GM12878 (cell line): Measurements from ENCODE around the gene ZFR. TPM values are rescaled to one million over a fixed set of nuclear protein-coding genes. Genes with fewer than 3 reads are reported as not detected.

Experiments
- ATF7 ChIP-seq: fragments of 450-650 bp; IDR thresholded peaks from 2 replicates; pipeline ENCODE4 v1.6.1; 2016; ENCODE audit warnings: low read depth, mild to moderate bottlenecking
- CHD1 ChIP-seq: IDR thresholded peaks from 2 replicates; pipeline ENCODE4 v1.6.1; 2012; ENCODE audit warnings: low read depth, low read length, improper control_type of control experiment
- E2F8 ChIP-seq: fragments of 450-650 bp; IDR thresholded peaks from 2 replicates; pipeline ENCODE4 v1.6.1; 2018; ENCODE audit warnings: mild to moderate bottlenecking, low read depth, moderate library complexity; ENCODE audit not compliant: partially characterized antibody
- FOXM1 ChIP-seq: IDR thresholded peaks from 2 replicates; pipeline ENCODE4 v1.6.1; 2012; ENCODE audit warnings: low read depth, mild to moderate bottlenecking, inconsistent platforms, low read length, moderate library complexity
- GATAD2B ChIP-seq: fragments of 450-650 bp; conservative IDR thresholded peaks from 2 replicates; pipeline ENCODE4 v1.6.1; 2017; ENCODE audit warnings: low read depth, mild to moderate bottlenecking, moderate library complexity
- IRF5 ChIP-seq: fragments of 450-650 bp; IDR thresholded peaks from 2 replicates; pipeline ENCODE4 v1.6.1; 2017; ENCODE audit warnings: borderline replicate concordance
- NR2C2 ChIP-seq: IDR thresholded peaks from 2 replicates; pipeline ENCODE4 v1.6.1; 2011; ENCODE audit warnings: borderline replicate concordance, low read depth; ENCODE audit not compliant: control insufficient read depth, insufficient read length
- SIX5 ChIP-seq: IDR thresholded peaks from 2 replicates; pipeline ENCODE4 v1.6.1; 2011; ENCODE audit warnings: mild to moderate bottlenecking, low read depth, low read length, moderate library complexity; ENCODE audit not compliant: severe bottlenecking
- TAF1 ChIP-seq: IDR thresholded peaks from 2 replicates; pipeline ENCODE4 v1.6.1; 2011; ENCODE audit warnings: mild to moderate bottlenecking, low read depth, low read length, borderline replicate concordance
- ZBTB11 ChIP-seq: fragments of 450-650 bp; formaldehyde crosslinking; IDR thresholded peaks from 2 replicates; pipeline ENCODE4 v1.5.0; 2022; ENCODE audit warnings: mild to moderate bottlenecking, missing genetic modification characterization
- ZSCAN29 ChIP-seq: fragments of 450-650 bp; IDR thresholded peaks from 2 replicates; pipeline ENCODE4 v1.6.1; 2017; ENCODE audit warnings: mild to moderate bottlenecking, moderate library complexity
- polyA plus RNA-seq, 11 experiments: library from polyadenylated mRNA; depleted of rRNA in 4 of 11; unstranded in 6 of 11; stranded (reverse) in 5 of 11; fragments of >200 nt; fragmentation: Nextera tagmentation in 4 of 11; fragmentation: Illumina TruSeq in 1 of 11; extraction: Ambion mirVana in 4 of 11; extraction: Trizol in 1 of 11; gene quantifications; 1 replicate in 1 of 11; 2 replicates in 10 of 11; pipeline versions ENCODE4 v1.2.1 to v1.2.3, GENCODE V29; 2011 to 2016; ENCODE audit warnings: inconsistent platforms in 2 of 11, missing spikeins in 2 of 11, low read depth in 1 of 11
- total RNA-seq, 4 experiments: library from RNA; depleted of rRNA in 3 of 4; stranded (reverse); fragments of >200 nt in 3 of 4; fragmentation: Illumina TruSeq in 1 of 4; extraction: Trizol in 1 of 4; gene quantifications; 2 replicates each; pipeline versions ENCODE4 v1.2.1 to v1.2.3, GENCODE V29; 2013 to 2021
- TF ChIP-seq, protein P1 (sequence below): fragments of 450-650 bp; formaldehyde crosslinking; IDR thresholded peaks from 2 replicates; pipeline ENCODE4 v1.4.0; 2022; ENCODE audit warnings: mild to moderate bottlenecking, moderate library complexity
- TF ChIP-seq, protein P2 (sequence below): fragments of 450-650 bp; IDR thresholded peaks from 2 replicates; pipeline ENCODE4 v1.6.1; 2016; ENCODE audit warnings: mild to moderate bottlenecking
- TF ChIP-seq, protein P3 (sequence below): IDR thresholded peaks from 2 replicates; pipeline ENCODE4 v1.6.1; 2011; ENCODE audit warnings: borderline replicate concordance, low read depth, mild to moderate bottlenecking, moderate library complexity, low read length; ENCODE audit not compliant: insufficient read depth, poor library complexity, severe bottlenecking

The ZFR gene
- total and polyA plus RNA-seq, 10 of the 15 experiments (the other 5 are each of a cell fraction or from before 2014, with no cell fraction given), result 33.7 to 90.6 (median 72.9) TPM

DNA sequence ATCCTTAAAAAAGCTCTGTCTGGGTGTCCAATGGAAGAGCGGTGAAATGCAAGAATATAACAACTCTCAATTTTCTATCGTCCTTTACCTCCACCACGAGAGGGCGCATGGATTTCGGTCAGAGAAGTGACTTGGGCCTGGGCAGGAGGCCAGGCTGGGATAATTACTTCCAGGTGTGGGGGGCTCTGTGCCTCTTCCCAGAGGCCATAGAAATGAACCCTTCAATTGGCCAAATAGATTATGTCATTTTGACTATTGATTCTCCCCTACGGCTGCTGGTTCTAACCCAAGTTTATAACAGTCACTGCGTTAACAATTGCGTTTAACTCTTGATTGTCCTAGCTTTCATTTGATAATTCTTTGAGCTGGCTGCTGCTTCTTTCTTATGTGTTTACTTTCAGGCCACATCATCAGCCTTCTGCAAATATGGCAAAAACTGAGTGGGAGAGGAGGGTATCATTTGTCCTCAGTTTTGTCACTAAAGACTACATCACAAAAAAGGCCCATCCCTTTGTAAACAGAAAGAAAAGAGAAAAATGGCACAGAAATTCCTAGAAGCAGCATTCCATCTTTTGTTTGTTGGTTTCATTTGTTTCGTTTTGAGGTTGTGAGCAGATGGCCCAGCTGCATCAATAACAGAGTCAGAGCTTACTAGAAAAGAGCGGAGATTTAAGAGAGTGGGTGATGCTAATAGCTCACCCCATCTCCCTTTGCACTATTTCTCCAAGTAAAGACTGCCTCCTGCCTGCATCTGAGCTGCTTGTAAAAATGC is 45.4 kb upstream of the ZFR start (continued):
- TF ChIP-seq ZBTB11 (no peak), ZSCAN29 (no peak), FOXM1 (peak; percentile 31; the same call in 1 of the 2 replicates), ATF7 (no peak), IRF5 (no peak), GATAD2B (no peak), TAF1 (no peak), CHD1 (no peak), NR2C2 (no peak), E2F8 (no peak), SIX5 (no peak)
- TF ChIP-seq, protein P1, sequence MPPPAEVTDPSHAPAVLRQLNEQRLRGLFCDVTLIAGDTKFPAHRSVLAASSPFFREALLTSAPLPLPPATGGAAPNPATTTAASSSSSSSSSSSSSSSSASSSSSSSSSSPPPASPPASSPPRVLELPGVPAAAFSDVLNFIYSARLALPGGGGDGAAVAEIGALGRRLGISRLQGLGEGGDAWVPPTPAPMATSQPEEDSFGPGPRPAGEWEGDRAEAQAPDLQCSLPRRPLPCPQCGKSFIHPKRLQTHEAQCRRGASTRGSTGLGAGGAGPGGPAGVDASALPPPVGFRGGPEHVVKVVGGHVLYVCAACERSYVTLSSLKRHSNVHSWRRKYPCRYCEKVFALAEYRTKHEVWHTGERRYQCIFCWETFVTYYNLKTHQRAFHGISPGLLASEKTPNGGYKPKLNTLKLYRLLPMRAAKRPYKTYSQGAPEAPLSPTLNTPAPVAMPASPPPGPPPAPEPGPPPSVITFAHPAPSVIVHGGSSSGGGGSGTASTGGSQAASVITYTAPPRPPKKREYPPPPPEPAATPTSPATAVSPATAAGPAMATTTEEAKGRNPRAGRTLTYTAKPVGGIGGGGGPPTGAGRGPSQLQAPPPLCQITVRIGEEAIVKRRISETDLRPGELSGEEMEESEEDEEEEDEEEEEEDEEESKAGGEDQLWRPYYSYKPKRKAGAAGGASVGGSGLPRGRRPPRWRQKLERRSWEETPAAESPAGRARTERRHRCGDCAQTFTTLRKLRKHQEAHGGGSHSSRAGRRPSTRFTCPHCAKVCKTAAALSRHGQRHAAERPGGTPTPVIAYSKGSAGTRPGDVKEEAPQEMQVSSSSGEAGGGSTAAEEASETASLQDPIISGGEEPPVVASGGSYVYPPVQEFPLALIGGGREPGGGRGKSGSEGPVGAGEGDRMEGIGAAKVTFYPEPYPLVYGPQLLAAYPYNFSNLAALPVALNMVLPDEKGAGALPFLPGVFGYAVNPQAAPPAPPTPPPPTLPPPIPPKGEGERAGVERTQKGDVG (CRISPR knock-in tag), result no peak
- TF ChIP-seq, protein P2, sequence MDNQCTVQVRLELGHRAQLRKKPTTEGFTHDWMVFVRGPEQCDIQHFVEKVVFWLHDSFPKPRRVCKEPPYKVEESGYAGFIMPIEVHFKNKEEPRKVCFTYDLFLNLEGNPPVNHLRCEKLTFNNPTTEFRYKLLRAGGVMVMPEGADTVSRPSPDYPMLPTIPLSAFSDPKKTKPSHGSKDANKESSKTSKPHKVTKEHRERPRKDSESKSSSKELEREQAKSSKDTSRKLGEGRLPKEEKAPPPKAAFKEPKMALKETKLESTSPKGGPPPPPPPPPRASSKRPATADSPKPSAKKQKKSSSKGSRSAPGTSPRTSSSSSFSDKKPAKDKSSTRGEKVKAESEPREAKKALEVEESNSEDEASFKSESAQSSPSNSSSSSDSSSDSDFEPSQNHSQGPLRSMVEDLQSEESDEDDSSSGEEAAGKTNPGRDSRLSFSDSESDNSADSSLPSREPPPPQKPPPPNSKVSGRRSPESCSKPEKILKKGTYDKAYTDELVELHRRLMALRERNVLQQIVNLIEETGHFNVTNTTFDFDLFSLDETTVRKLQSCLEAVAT, result no peak
- TF ChIP-seq, protein P3, sequence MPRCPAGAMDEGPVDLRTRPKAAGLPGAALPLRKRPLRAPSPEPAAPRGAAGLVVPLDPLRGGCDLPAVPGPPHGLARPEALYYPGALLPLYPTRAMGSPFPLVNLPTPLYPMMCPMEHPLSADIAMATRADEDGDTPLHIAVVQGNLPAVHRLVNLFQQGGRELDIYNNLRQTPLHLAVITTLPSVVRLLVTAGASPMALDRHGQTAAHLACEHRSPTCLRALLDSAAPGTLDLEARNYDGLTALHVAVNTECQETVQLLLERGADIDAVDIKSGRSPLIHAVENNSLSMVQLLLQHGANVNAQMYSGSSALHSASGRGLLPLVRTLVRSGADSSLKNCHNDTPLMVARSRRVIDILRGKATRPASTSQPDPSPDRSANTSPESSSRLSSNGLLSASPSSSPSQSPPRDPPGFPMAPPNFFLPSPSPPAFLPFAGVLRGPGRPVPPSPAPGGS, result no peak
